H1 (cell line): ENCODE data around the gene TANC1. TPM values are rescaled to one million over a fixed set of nuclear protein-coding genes. Genes with fewer than 3 reads are reported as not detected.

Experiments
- CTCF ChIA-PET: fragments of 300-600 bp; sonication (Branson Sonifier 250); formaldehyde crosslinking; loops from one replicate; lab custom pipeline; 2021; ENCODE audit not compliant: partially characterized antibody; lab: Charles Lee
- POLR2A ChIA-PET: fragments of 300-600 bp; sonication (Branson Sonifier 250); formaldehyde crosslinking; loops from one replicate; lab custom pipeline; 2021; ENCODE audit warnings: inconsistent platforms; ENCODE audit not compliant: partially characterized antibody; lab: Charles Lee
- DNase-seq, 2 experiments: peaks; one replicate each; pipeline versions ENCODE4 v3.0.0 to v3.0.0-alpha.2; 2010 to 2022; ENCODE audit warnings: low spot score in 2 of 2, low read depth in 1 of 2, mixed read lengths in 1 of 2
- FAIRE-seq: peaks from 2 replicates; lab custom pipeline; 2011; peaks lifted over from hg19 to GRCh38; lab: Jason Lieb, UNC
- H2AFZ ChIP-seq: 2 replicates; pipeline ENCODE4 v1.8.1; 2012; ENCODE audit warnings: low read length, inconsistent platforms
- H2AK5ac ChIP-seq: 2 replicates; pipeline ENCODE4 v1.6.1; 2013; ENCODE audit warnings: low read depth, low read length
- H2BK120ac ChIP-seq: replicated peaks from 2 replicates; pipeline ENCODE3; 2013; ENCODE audit warnings: low read depth, low read length, inconsistent platforms
- H2BK12ac ChIP-seq: 2 replicates; pipeline ENCODE4 v1.6.1; 2013; ENCODE audit warnings: low read depth, low read length
- H2BK15ac ChIP-seq: 2 replicates; pipeline ENCODE4 v1.6.1; 2013; ENCODE audit warnings: low read length
- H2BK20ac ChIP-seq: 2 replicates; pipeline ENCODE4 v1.6.1; 2013; ENCODE audit warnings: low read length
- H2BK5ac ChIP-seq: 2 replicates; pipeline ENCODE4 v1.6.1; 2013; ENCODE audit warnings: low read depth, low read length
- H3K14ac ChIP-seq: 2 replicates; pipeline ENCODE4 v1.6.1; 2013; ENCODE audit warnings: inconsistent platforms; ENCODE audit not compliant: insufficient read length
- H3K18ac ChIP-seq: 2 replicates; pipeline ENCODE4 v1.6.1; 2013; ENCODE audit warnings: low read length; ENCODE audit errors: extremely low read depth
- H3K23ac ChIP-seq: 2 replicates; pipeline ENCODE4 v1.6.1; 2013; ENCODE audit warnings: inconsistent platforms; ENCODE audit not compliant: insufficient read length
- H3K23me2 ChIP-seq: 2 replicates; pipeline ENCODE4 v1.6.1; 2013; ENCODE audit warnings: low read depth, low read length
- H3K27ac ChIP-seq: 2 replicates; pipeline ENCODE4 v1.6.1; 2011; ENCODE audit warnings: low read depth, low read length, inconsistent platforms
- H3K27me3 ChIP-seq, 4 experiments: replicated peaks in 1 of 4; 1 replicate in 1 of 4; 2 replicates in 3 of 4; pipeline versions ENCODE4 v1.6.1 to v1.8.1; 2011 to 2013; ENCODE audit warnings: low read length in 3 of 4, mild to moderate bottlenecking in 3 of 4, inconsistent platforms in 2 of 4, mixed read lengths in 2 of 4, moderate library complexity in 1 of 4; ENCODE audit not compliant: control insufficient read depth in 3 of 4, insufficient read depth in 3 of 4; ENCODE audit errors: extremely low read depth in 1 of 4
- H3K36me3 ChIP-seq, 4 experiments: 2 replicates each; pipeline versions ENCODE4 v1.6.1 to v1.8.1; 2011 to 2013; ENCODE audit warnings: mild to moderate bottlenecking in 4 of 4, low read length in 3 of 4, moderate library complexity in 2 of 4, control low read depth in 1 of 4, inconsistent platforms in 1 of 4; ENCODE audit not compliant: insufficient read depth in 4 of 4, control insufficient read depth in 2 of 4
- H3K4ac ChIP-seq: replicated peaks from 2 replicates; pipeline ENCODE3; 2013; ENCODE audit warnings: low read length, low read depth, mixed read lengths, inconsistent platforms; ENCODE audit not compliant: insufficient read length
- H3K4me1 ChIP-seq, 4 experiments: replicated peaks in 1 of 4; 1 replicate in 1 of 4; 2 replicates in 3 of 4; pipeline versions ENCODE4 v1.6.1 to v1.8.1; 2011 to 2013; ENCODE audit warnings: low read length in 3 of 4, inconsistent platforms in 2 of 4, mixed read lengths in 1 of 4; ENCODE audit not compliant: insufficient read depth in 4 of 4, control insufficient read depth in 3 of 4
- H3K4me2 ChIP-seq, 2 experiments: 2 replicates each; pipeline versions ENCODE4 v1.6.1 to v1.8.1; 2011 to 2013; ENCODE audit warnings: low read depth in 2 of 2, low read length in 2 of 2, control low read depth in 1 of 2, inconsistent platforms in 1 of 2, mild to moderate bottlenecking in 1 of 2; ENCODE audit not compliant: insufficient read depth in 1 of 2
- H3K4me3 ChIP-seq, 4 experiments: fragments of 200-600, 300-600 bp in 1 of 4; sonication (generic), shearing (Covaris generic), sonication (Bioruptor Twin) in 1 of 4; 2 replicates each; pipeline versions ENCODE4 v1.5.1 to v1.8.1; 2011 to 2016; ENCODE audit warnings: low read length in 4 of 4, low read depth in 3 of 4, control low read depth in 2 of 4, inconsistent platforms in 2 of 4, mild to moderate bottlenecking in 2 of 4, mixed read lengths in 1 of 4, moderate library complexity in 1 of 4; ENCODE audit not compliant: insufficient read depth in 2 of 4; ENCODE audit errors: extremely low read depth in 1 of 4
- H3K56ac ChIP-seq: replicated peaks from 2 replicates; pipeline ENCODE3; 2013; ENCODE audit warnings: low read depth, mild to moderate bottlenecking, mixed read lengths, low read length, inconsistent platforms; ENCODE audit not compliant: insufficient read length
- H3K79me1 ChIP-seq: 2 replicates; pipeline ENCODE4 v1.6.1; 2013; ENCODE audit warnings: low read depth, low read length, control low read depth
- H3K79me2 ChIP-seq, 2 experiments: 2 replicates each; pipeline versions ENCODE4 v1.6.1 to v1.8.1; 2012 to 2013; ENCODE audit warnings: low read length in 2 of 2, mild to moderate bottlenecking in 2 of 2, inconsistent platforms in 1 of 2; ENCODE audit not compliant: insufficient read depth in 2 of 2, control insufficient read depth in 1 of 2
- H3K9ac ChIP-seq, 4 experiments: replicated peaks in 1 of 4; 1 replicate in 1 of 4; 2 replicates in 3 of 4; pipeline versions ENCODE4 v1.6.1 to v1.8.1; 2011 to 2013; ENCODE audit warnings: low read depth in 3 of 4, low read length in 3 of 4, control low read depth in 2 of 4, mild to moderate bottlenecking in 2 of 4, moderate library complexity in 2 of 4, inconsistent platforms in 1 of 4; ENCODE audit errors: extremely low read depth in 1 of 4
- H3K9me3 ChIP-seq, 2 experiments: 2 replicates each; pipeline versions ENCODE4 v1.6.1 to v1.8.1; 2012 to 2013; ENCODE audit warnings: mild to moderate bottlenecking in 2 of 2, moderate library complexity in 2 of 2, control low read depth in 1 of 2, inconsistent platforms in 1 of 2, low read depth in 1 of 2, low read length in 1 of 2, mixed read lengths in 1 of 2; ENCODE audit not compliant: insufficient read depth in 2 of 2
- H4K20me1 ChIP-seq, 2 experiments: replicated peaks in 1 of 2; 2 replicates each; pipeline versions ENCODE3 to v1.8.1; 2011 to 2013; ENCODE audit warnings: inconsistent platforms in 2 of 2, low read length in 2 of 2, mild to moderate bottlenecking in 1 of 2; ENCODE audit not compliant: insufficient read depth in 2 of 2, control insufficient read depth in 1 of 2
- H4K5ac ChIP-seq: 2 replicates; pipeline ENCODE4 v1.6.1; 2013; ENCODE audit warnings: low read length, low read depth, mixed read lengths, inconsistent platforms; ENCODE audit not compliant: insufficient read length
- H4K8ac ChIP-seq: 2 replicates; pipeline ENCODE4 v1.8.0; 2013; ENCODE audit warnings: mild to moderate bottlenecking, moderate library complexity, low read length, inconsistent platforms; ENCODE audit not compliant: insufficient read depth; ENCODE audit errors: extremely low read depth
- H4K91ac ChIP-seq: replicated peaks from 2 replicates; pipeline ENCODE3; 2013; ENCODE audit warnings: low read length, mixed read lengths, inconsistent platforms; ENCODE audit not compliant: insufficient read length
- BACH1 ChIP-seq: IDR thresholded peaks from 2 replicates; pipeline ENCODE4 v1.6.1; 2012; ENCODE audit warnings: low read length, improper control_type of control experiment
- CREB1 ChIP-seq: IDR thresholded peaks from 2 replicates; pipeline ENCODE4 v1.6.1; 2012; ENCODE audit warnings: inconsistent platforms
- CTCF ChIP-seq, 3 experiments: IDR thresholded peaks; 1 replicate in 2 of 3; 2 replicates in 1 of 3; pipeline versions ENCODE4 v1.5.1 to v1.6.1; 2011; ENCODE audit warnings: low read length in 3 of 3, mild to moderate bottlenecking in 3 of 3, inconsistent platforms in 2 of 3, low read depth in 1 of 3, moderate library complexity in 1 of 3; ENCODE audit not compliant: insufficient read depth in 1 of 3; ENCODE audit errors: control extremely low read depth in 1 of 3
- GTF2F1 ChIP-seq: IDR thresholded peaks from 2 replicates; pipeline ENCODE4 v1.6.1; 2012; ENCODE audit warnings: low read depth, low read length, improper control_type of control experiment, borderline replicate concordance
- KDM5A ChIP-seq: fragments of 200-600 bp; IDR thresholded peaks from 2 replicates; pipeline ENCODE4 v1.7.1; 2012; ENCODE audit warnings: mild to moderate bottlenecking, low read length, inconsistent platforms, mixed read lengths
- NANOG ChIP-seq: IDR thresholded peaks from 2 replicates; pipeline ENCODE4 v1.6.1; 2011; ENCODE audit warnings: low read length, low read depth, mild to moderate bottlenecking, inconsistent platforms; ENCODE audit not compliant: insufficient read depth, poor library complexity, severe bottlenecking
- TBP ChIP-seq: IDR thresholded peaks from 2 replicates; pipeline ENCODE4 v1.6.1; 2011; ENCODE audit warnings: low read depth, low read length, improper control_type of control experiment
- TCF12 ChIP-seq: IDR thresholded peaks from 2 replicates; pipeline ENCODE4 v1.6.1; 2011; ENCODE audit warnings: low read depth, mild to moderate bottlenecking, low read length
- YY1 ChIP-seq: IDR thresholded peaks from 2 replicates; pipeline ENCODE4 v1.6.1; 2011; ENCODE audit warnings: low read depth, mild to moderate bottlenecking, low read length
- ZNF274 ChIP-seq: IDR thresholded peaks from 2 replicates; pipeline ENCODE4 v1.7.0; 2012; ENCODE audit warnings: low read length, borderline replicate concordance; ENCODE audit errors: extremely low read depth
- WGBS, 2 experiments: shearing (Covaris generic) in 1 of 2; methylation state at CpG; one replicate each; pipeline versions ENCODE4 v1.1.6 to v1.1.7; 2013 to 2015; ENCODE audit warnings: low lambda C conversion rate in 2 of 2, mixed read lengths in 2 of 2, inconsistent platforms in 1 of 2, low coverage in 1 of 2, missing lambda C conversion rate in 1 of 2; ENCODE audit not compliant: insufficient replicate concordance in 2 of 2, insufficient coverage in 1 of 2, insufficient read length in 1 of 2; ENCODE audit errors: extremely low coverage in 1 of 2, missing lambda C conversion rate in 1 of 2; 5-methylcytosine and 5-hydroxymethylcytosine counted together
- polyA plus RNA-seq, 7 experiments: library from polyadenylated mRNA; depleted of rRNA in 3 of 7; stranded (reverse) in 5 of 7; unstranded in 2 of 7; fragments of >200 nt in 5 of 7; fragments of 200-250 nt in 2 of 7; gene quantifications; 1 replicate in 5 of 7; 2 replicates in 1 of 7; 4 replicates in 1 of 7; pipeline versions ENCODE4 v1.2.1 to v1.2.3, GENCODE V29; 2011 to 2013; ENCODE audit warnings: missing spikeins in 2 of 7, mixed read lengths in 2 of 7
- total RNA-seq: library from RNA; stranded (reverse); fragmentation: NEBNext Ultra II Directional; extraction: Animal tissue kit (Norgen Biotek cat#: 25700); gene quantifications from 2 replicates; pipeline ENCODE4 v1.2.1, GENCODE V29; 2021

The TANC1 gene
- total and polyA plus RNA-seq, 2 of the 8 experiments (the other 6 are each of a cell fraction or from before 2014, with no cell fraction given), result 4.1 to 7.6 TPM

- 92% methylated on average over 1 of the region's 1 CpG; no CpG with 5 or more reads in 1 of the 2 experiments for WGBS, 2 experiments
- Histone ChIP-seq H3K14ac (no peak overlapping the region), H3K9ac (no peak overlapping the region), H2BK12ac (no peak overlapping the region), H2BK120ac (no peak overlapping the region), H2AK5ac (no peak overlapping the region), H3K18ac (no peak overlapping the region), H3K4me1 (no peaks in the 10 kb centered on the region), H3K79me2 (no peaks in the 10 kb centered on the region), H3K36me3 (no peaks in the 10 kb centered on the region), H2AFZ (no peak overlapping the region), H3K4ac (no peak overlapping the region), H2BK15ac (no peak overlapping the region), H4K5ac (no peak overlapping the region), H3K79me1 (no peaks in the 10 kb centered on the region), H2BK20ac (no peak overlapping the region), H3K23me2 (no peaks in the 10 kb centered on the region), H3K4me2 (no peak overlapping the region), H3K4me3 (no peak overlapping the region), H3K27ac (no peak overlapping the region), H4K91ac (no peak overlapping the region), H3K56ac (no peak overlapping the region), H3K23ac (no peak overlapping the region), H3K27me3 (no peaks in the 10 kb centered on the region), H4K20me1 (no peaks in the 10 kb centered on the region), H3K9me3 (no peaks in the 10 kb centered on the region), H4K8ac (no peak overlapping the region), H2BK5ac (no peak overlapping the region)
- ChIA-PET POLR2A (no interaction called here), CTCF (no interaction called here)
- no peak for TF ChIP-seq BACH1
- no peak for TF ChIP-seq KDM5A
- TF ChIP-seq TBP, result no peak
- no peak for TF ChIP-seq NANOG
- no peak for TF ChIP-seq YY1
- TF ChIP-seq ZNF274, result no peak
- no peak for TF ChIP-seq TCF12
- TF ChIP-seq GTF2F1, result no peak
- TF ChIP-seq CTCF (IDR thresholded peaks at IDR 0.05; ENCODE audit: control extremely low read depth in 1 of 3, insufficient read depth in 1 of 3, low read depth in 1 of 3, low read length in 3 of 3), result no peak
- TF ChIP-seq CREB1, result no peak
- DNase-seq (no peak), FAIRE-seq (no peak)
Observed at GRCh38 chr2:158958365-158958764, 10.1 kb upstream of the TANC1 start.
